ENCODE results near the gene PIP4K2A. TPM values are rescaled to one million over a fixed set of nuclear protein-coding genes. Genes with fewer than 3 reads are reported as not detected.
"Not testable (repeated sequence)": the region's sequence is repeated elsewhere in the genome, so short reads cannot be mapped to it uniquely, and the experiment has no call there.

PIP4K2A gene
- total RNA-seq, 1 donor from 2014 or later: 102 TPM

GRCh38 chr10:22527520-22527919, 186.9 kb downstream of the PIP4K2A start:
- intact Hi-C loops (cut with micrococcal nuclease): no loop called here
- no peak for TF ChIP-seq CTCF (IDR thresholded peaks at IDR 0.05)
- no peak overlapping the region for H3K4me3 Mint-ChIP-seq
- peaks cover 25% of the 10 kb centered on the region for H3K9me3 Mint-ChIP-seq
- DNase-seq (no peak), ATAC-seq (ENCODE audit: low read depth) (no peak)
- ChIA-PET POLR2A (no interaction called here), CTCF (no interaction called here)
- peaks cover 4% of the 10 kb centered on the region for H3K36me3 Mint-ChIP-seq (ENCODE audit: low read depth)
- no peak overlapping the region for H3K27ac Mint-ChIP-seq
- no peaks in the 10 kb centered on the region for H3K4me1 Mint-ChIP-seq
- peaks cover 2% of the 10 kb centered on the region for H3K27me3 Mint-ChIP-seq

- H3K4me1 Mint-ChIP-seq; H3K27ac Mint-ChIP-seq; intact Hi-C loops (cut with micrococcal nuclease); H3K27me3 Mint-ChIP-seq; POLR2A ChIA-PET; ATAC-seq (ENCODE audit: low read depth); H3K4me3 Mint-ChIP-seq; DNase-seq; CTCF ChIA-PET; H3K36me3 Mint-ChIP-seq (ENCODE audit: low read depth): not testable (repeated sequence)
- H3K9me3 Mint-ChIP-seq: peaks cover 33% of the 10 kb centered on the region
Observed at GRCh38 chr10:22524333-22524732, 190.0 kb downstream of the PIP4K2A start.

- intact Hi-C loops (cut with micrococcal nuclease); H3K27me3 Mint-ChIP-seq; CTCF ChIA-PET; H3K36me3 Mint-ChIP-seq (ENCODE audit: low read depth); DNase-seq; H3K4me3 Mint-ChIP-seq; H3K27ac Mint-ChIP-seq; ATAC-seq (ENCODE audit: low read depth); H3K4me1 Mint-ChIP-seq: not testable (repeated sequence)
- POLR2A ChIA-PET: interaction anchor here (1.1 kb wide), 1 partner anchor 84 kb away, joined by 4 read pairs; no protein-coding TSS in a partner anchor
- peaks cover 30% of the 10 kb centered on the region for H3K9me3 Mint-ChIP-seq
Observed at GRCh38 chr10:22520645-22521044, 193.7 kb downstream of the PIP4K2A start.

- Mint-ChIP-seq H3K27me3 (peaks cover 8% of the 10 kb centered on the region), H3K27ac (no peak overlapping the region)
Observed at GRCh38 chr10:22518167-22518724, 196.1 kb downstream of the PIP4K2A start.

GRCh38 chr10:22515009-22515408, 199.4 kb downstream of the PIP4K2A start:
- TF ChIP-seq CTCF (IDR thresholded peaks at IDR 0.05): no peak
- no peak for DNase-seq
- Mint-ChIP-seq H3K4me3 (no peak overlapping the region), H3K36me3 (ENCODE audit: low read depth) (no peaks in the 10 kb centered on the region), H3K27me3 (peaks cover 8% of the 10 kb centered on the region), H3K4me1 (no peaks in the 10 kb centered on the region), H3K27ac (no peak overlapping the region), H3K9me3 (peaks cover 6% of the 10 kb centered on the region)
- intact Hi-C loops (cut with micrococcal nuclease): no loop called here
- POLR2A ChIA-PET: no interaction called here
- CTCF ChIA-PET: no interaction called here
- no peak for ATAC-seq (ENCODE audit: low read depth)

More at GRCh38 chr10:22518167-22518724, 196.1 kb downstream of the PIP4K2A start:
- Mint-ChIP-seq H3K4me3 (no peak overlapping the region), H3K9me3 (peaks cover 16% of the 10 kb centered on the region), H3K36me3 (ENCODE audit: low read depth) (peaks cover 4% of the 10 kb centered on the region), H3K4me1 (no peaks in the 10 kb centered on the region)
- ATAC-seq (ENCODE audit: low read depth) (no peak), DNase-seq (no peak)
- intact Hi-C loops (cut with micrococcal nuclease): no loop called here
- POLR2A ChIA-PET: no interaction called here
- CTCF ChIA-PET: no interaction called here
- no peak for TF ChIP-seq CTCF (IDR thresholded peaks at IDR 0.05)

- H3K27me3 Mint-ChIP-seq; intact Hi-C loops (cut with micrococcal nuclease); POLR2A ChIA-PET; DNase-seq; H3K36me3 Mint-ChIP-seq (ENCODE audit: low read depth); CTCF ChIA-PET; H3K4me3 Mint-ChIP-seq; H3K27ac Mint-ChIP-seq; ATAC-seq (ENCODE audit: low read depth); H3K4me1 Mint-ChIP-seq; H3K9me3 Mint-ChIP-seq: not testable (repeated sequence)
Observed at GRCh38 chr10:22514414-22514758, 200.0 kb downstream of the PIP4K2A start.

- H3K27me3 Mint-ChIP-seq; intact Hi-C loops (cut with micrococcal nuclease); CTCF ChIA-PET; H3K27ac Mint-ChIP-seq; POLR2A ChIA-PET; ATAC-seq (ENCODE audit: low read depth); H3K36me3 Mint-ChIP-seq (ENCODE audit: low read depth); H3K4me3 Mint-ChIP-seq; H3K4me1 Mint-ChIP-seq; DNase-seq: not testable (repeated sequence)
- H3K9me3 Mint-ChIP-seq: peaks cover 10% of the 10 kb centered on the region
Observed at GRCh38 chr10:22513483-22514413, 200.6 kb downstream of the PIP4K2A start.

GRCh38 chr10:22512015-22512414, 202.4 kb downstream of the PIP4K2A start:
- H3K27ac Mint-ChIP-seq; H3K4me3 Mint-ChIP-seq; DNase-seq; POLR2A ChIA-PET; ATAC-seq (ENCODE audit: low read depth); CTCF ChIA-PET; H3K4me1 Mint-ChIP-seq; intact Hi-C loops (cut with micrococcal nuclease); H3K36me3 Mint-ChIP-seq (ENCODE audit: low read depth); H3K27me3 Mint-ChIP-seq: not testable (repeated sequence)
- H3K9me3 Mint-ChIP-seq: peaks cover 11% of the 10 kb centered on the region

- CTCF ChIA-PET; H3K27ac Mint-ChIP-seq; H3K4me3 Mint-ChIP-seq; DNase-seq; H3K27me3 Mint-ChIP-seq; ATAC-seq (ENCODE audit: low read depth); H3K36me3 Mint-ChIP-seq (ENCODE audit: low read depth); POLR2A ChIA-PET; intact Hi-C loops (cut with micrococcal nuclease): not testable (repeated sequence)
- H3K9me3 Mint-ChIP-seq: peaks cover 11% of the 10 kb centered on the region
- H3K4me1 Mint-ChIP-seq: peaks cover 18% of the 10 kb centered on the region
Observed at GRCh38 chr10:22508214-22508613, 206.2 kb downstream of the PIP4K2A start.
